Sigmoid colon (tissue), 4 donors: Measurements from ENCODE around the gene WASF2.

Source experiments
- EP300 ChIP-seq, 4 donors: sonication (generic); formaldehyde crosslinking; IDR thresholded peaks; one replicate each; pipeline ENCODE4 v1.6.1; 2017; ENCODE audit warnings: antibody characterized with exemption in 4 of 4
- POLR2A ChIP-seq, 2 donors: fragments of 450-650 bp; IDR thresholded peaks; one replicate each; pipeline ENCODE4 v1.6.1; 2016; ENCODE audit warnings: antibody characterized with exemption in 2 of 2, mild to moderate bottlenecking in 2 of 2, moderate library complexity in 2 of 2
- POLR2AphosphoS5 ChIP-seq, 4 donors: sonication (generic); formaldehyde crosslinking; IDR thresholded peaks; one replicate each; pipeline ENCODE4 v1.6.1; 2017; ENCODE audit warnings: antibody characterized with exemption in 4 of 4
- TF ChIP-seq, protein P1 (sequence below), 4 experiments: fragments of 450-650 bp in 3 of 4; fragments of 200-600 bp in 1 of 4; IDR thresholded peaks; one replicate each; pipeline ENCODE4 v1.5.1; 2016 to 2019; ENCODE audit warnings: antibody characterized with exemption in 4 of 4, mild to moderate bottlenecking in 3 of 4, moderate library complexity in 2 of 4

DNA sequence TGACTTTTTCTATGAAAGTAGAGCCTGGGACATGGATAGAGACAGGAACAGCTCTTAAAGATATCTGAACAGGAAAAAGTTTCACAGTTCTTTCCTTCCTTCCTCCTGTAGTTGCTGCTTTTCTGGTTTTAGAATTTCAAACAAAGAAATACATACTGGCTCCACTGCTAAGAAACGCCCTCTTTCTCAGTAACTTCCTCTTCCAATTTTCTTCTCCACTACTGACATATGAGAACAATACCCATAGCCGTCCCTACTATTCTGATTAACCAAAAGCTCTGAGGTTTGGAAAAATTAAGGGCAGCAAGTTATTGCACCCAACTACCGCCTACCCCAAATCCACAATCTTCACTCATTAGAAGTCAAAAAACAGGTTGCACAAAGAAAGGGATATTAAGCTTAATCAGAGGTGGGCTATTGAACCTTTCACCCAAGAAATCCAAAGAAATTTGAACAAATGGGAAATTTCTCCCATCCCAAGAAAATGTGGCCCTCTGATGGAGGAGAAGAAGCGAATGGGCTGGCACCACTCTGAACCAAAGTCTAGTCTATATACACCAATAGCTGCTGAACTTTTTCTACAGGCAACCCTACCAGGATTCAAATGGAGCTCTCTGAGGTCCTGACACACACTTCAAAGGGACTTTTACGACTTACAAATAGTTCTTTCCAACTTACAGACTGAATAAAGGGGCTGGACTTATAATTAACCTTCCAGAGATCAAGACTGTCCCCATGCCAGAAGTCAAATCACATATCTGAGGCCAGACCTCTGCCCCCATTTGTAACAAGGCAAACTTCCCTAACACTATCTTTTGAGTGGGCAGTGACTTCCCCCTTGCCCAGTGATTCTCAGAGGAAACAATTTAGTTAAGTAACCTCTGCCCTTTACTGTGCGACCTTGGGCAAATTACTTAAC, 1.7 kb downstream of the WASF2 start:
- TF ChIP-seq, protein P1, sequence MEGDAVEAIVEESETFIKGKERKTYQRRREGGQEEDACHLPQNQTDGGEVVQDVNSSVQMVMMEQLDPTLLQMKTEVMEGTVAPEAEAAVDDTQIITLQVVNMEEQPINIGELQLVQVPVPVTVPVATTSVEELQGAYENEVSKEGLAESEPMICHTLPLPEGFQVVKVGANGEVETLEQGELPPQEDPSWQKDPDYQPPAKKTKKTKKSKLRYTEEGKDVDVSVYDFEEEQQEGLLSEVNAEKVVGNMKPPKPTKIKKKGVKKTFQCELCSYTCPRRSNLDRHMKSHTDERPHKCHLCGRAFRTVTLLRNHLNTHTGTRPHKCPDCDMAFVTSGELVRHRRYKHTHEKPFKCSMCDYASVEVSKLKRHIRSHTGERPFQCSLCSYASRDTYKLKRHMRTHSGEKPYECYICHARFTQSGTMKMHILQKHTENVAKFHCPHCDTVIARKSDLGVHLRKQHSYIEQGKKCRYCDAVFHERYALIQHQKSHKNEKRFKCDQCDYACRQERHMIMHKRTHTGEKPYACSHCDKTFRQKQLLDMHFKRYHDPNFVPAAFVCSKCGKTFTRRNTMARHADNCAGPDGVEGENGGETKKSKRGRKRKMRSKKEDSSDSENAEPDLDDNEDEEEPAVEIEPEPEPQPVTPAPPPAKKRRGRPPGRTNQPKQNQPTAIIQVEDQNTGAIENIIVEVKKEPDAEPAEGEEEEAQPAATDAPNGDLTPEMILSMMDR (IDR thresholded peaks at IDR 0.05): no peak
- TF ChIP-seq EP300 (IDR thresholded peaks at IDR 0.05) (no peak), POLR2A (IDR thresholded peaks at IDR 0.05) (no peak), POLR2AphosphoS5 (IDR thresholded peaks at IDR 0.05) (no peak)
